ENCODE results near the gene COL12A1.

GRCh38 chr6:75145211-75145610 lies 60.6 kb downstream of the COL12A1 start:
- TF ChIP-seq ZNF274 (IDR thresholded peaks at IDR 0.05; ENCODE audit: low read depth, low read length) (no peak), YY1 (IDR thresholded peaks at IDR 0.05; ENCODE audit: insufficient read depth, insufficient read length) (no peak)
